Right ventricle myocardium inferior (tissue), 1 donor: ENCODE results near the gene MYL4. TPM values are rescaled to one million over a fixed set of nuclear protein-coding genes. Genes with fewer than 3 reads are reported as not detected.

ENCODE experiments used
- ATAC-seq: fragments of 200-7000 bp; cut with Tn5 transposase; one replicate; pipeline ENCODE4 v1.9.1; 2020; ENCODE audit warnings: mild to moderate bottlenecking, moderate library complexity
- DNase-seq: peaks from one replicate; pipeline ENCODE4 v3.0.0; 2021; ENCODE audit errors: missing footprints
- intact Hi-C: fragments of 100-400 bp; cut with DNase I; formaldehyde crosslinking; loops from one replicate; pipeline ENCODE4 v1.11.0; 2022
- total RNA-seq: library from RNA; stranded (reverse); fragmentation: NEBNext Ultra II Directional; extraction: Animal tissue kit (Norgen Biotek cat#: 25700); gene quantifications from one replicate; pipeline ENCODE4 v1.2.1, GENCODE V29; 2021
- donor health status: DM: no; HTN: yes; CAD: no; lungs with severe emphysema.

The MYL4 gene
- total RNA-seq, 1 donor from 2014 or later = 322 TPM

- ATAC-seq (no peak), DNase-seq (no peak)
- intact Hi-C loops = no loop called here
These were observed 19.4 kb upstream of the MYL4 start for GRCh38 chr17:47189732-47190237.

- no peak for DNase-seq
- intact Hi-C loops = no loop called here
- no peak for ATAC-seq
These were observed 18.9 kb upstream of the MYL4 start for GRCh38 chr17:47190243-47190642.

GRCh38 chr17:47190770-47191169 is 18.4 kb upstream of the MYL4 start:
- no peak for ATAC-seq
- intact Hi-C loops = no loop called here
- no peak for DNase-seq

- ATAC-seq (no peak), DNase-seq (no peak)
- intact Hi-C loops = no loop called here
These were observed 16.6 kb upstream of the MYL4 start for GRCh38 chr17:47192554-47192953.

GRCh38 chr17:47193931-47194511 is 15.1 kb upstream of the MYL4 start:
- ATAC-seq (no peak), DNase-seq (no peak)
- intact Hi-C loops = no loop called here

- no peak for DNase-seq
- no peak for ATAC-seq
- intact Hi-C loops = no loop called here
These were observed 11.3 kb upstream of the MYL4 start for GRCh38 chr17:47197821-47198220.

- no peak for DNase-seq
- ATAC-seq = no peak
- intact Hi-C loops = no loop called here
These were observed 9.4 kb upstream of the MYL4 start for GRCh38 chr17:47199627-47200324.

- intact Hi-C loops = no loop called here
- DNase-seq (no peak), ATAC-seq (no peak)
These were observed 8.9 kb upstream of the MYL4 start for GRCh38 chr17:47200325-47200664.

GRCh38 chr17:47201166-47201565 is 8.0 kb upstream of the MYL4 start:
- ATAC-seq (no peak), DNase-seq (no peak)
- intact Hi-C loops = no loop called here

- ATAC-seq (no peak), DNase-seq (no peak)
- intact Hi-C loops = no loop called here
These were observed 5.0 kb upstream of the MYL4 start for GRCh38 chr17:47203984-47204721.

- peak; percentile 87 for ATAC-seq
- intact Hi-C loops = no loop called here
These were observed 4.3 kb upstream of the MYL4 start for GRCh38 chr17:47204722-47205418.

GRCh38 chr17:47205419-47205963 is 3.7 kb upstream of the MYL4 start:
- ATAC-seq (peak; percentile 59), DNase-seq (no peak)
- intact Hi-C loops = no loop called here

More at GRCh38 chr17:47204722-47205418, 4.3 kb upstream of the MYL4 start:
- DNase-seq = no peak

GRCh38 chr17:47207143-47208067 is 1.7 kb upstream of the MYL4 start:
- no peak for DNase-seq
- intact Hi-C loops = no loop called here
- no peak for ATAC-seq

- no peak for ATAC-seq
- no peak for DNase-seq
- intact Hi-C loops = no loop called here
These were observed 351 bp downstream of the MYL4 start for GRCh38 chr17:47209499-47209898.

- intact Hi-C loops = no loop called here
- no peak for DNase-seq
- ATAC-seq = peak; percentile 19
These were observed 957 bp downstream of the MYL4 start for GRCh38 chr17:47210105-47210504.

- DNase-seq (no peak), ATAC-seq (no peak)
- intact Hi-C loops = no loop called here
These were observed 1.6 kb downstream of the MYL4 start for GRCh38 chr17:47210779-47211178.

GRCh38 chr17:47212458-47212857 is 3.3 kb downstream of the MYL4 start:
- intact Hi-C loops = no loop called here
- DNase-seq (no peak), ATAC-seq (no peak)

GRCh38 chr17:47213540-47213939 is 4.4 kb downstream of the MYL4 start:
- intact Hi-C loops = no loop called here
- DNase-seq (no peak), ATAC-seq (no peak)
